IMR-90 (cell line): ENCODE data around the gene DYNLT3.

Source experiments
- CEBPB ChIP-seq: IDR thresholded peaks from 2 replicates; pipeline ENCODE4 v1.6.1; 2012; ENCODE audit warnings: low read depth, low read length, improper control_type of control experiment
- CTCF ChIP-seq: conservative IDR thresholded peaks from 2 replicates; pipeline ENCODE4 v1.5.1; 2012; ENCODE audit warnings: mild to moderate bottlenecking, low read depth, low read length, improper control_type of control experiment

- 0 out of 2 replicates have a peak, but pooled peaks have one; percentile 1 for TF ChIP-seq CTCF
- TF ChIP-seq CEBPB, result no peak
These were observed 394 bp upstream of the DYNLT3 start for GRCh38 chrX:37847733-37848197.
